Suppressor macrophage (primary cell): Measurements from ENCODE around the gene PRX.
"Not testable (repeated sequence)": the region's sequence is repeated elsewhere in the genome, so short reads cannot be mapped to it uniquely, and the experiment has no call there.

Source experiments
- DNase-seq, 4 experiments: peaks; one replicate each; pipeline ENCODE4 v3.0.0-alpha.2; 2020 to 2022

PRX gene

GRCh38 chr19:40389404-40390083 is 23.6 kb downstream of the PRX start:
- no peak for DNase-seq

GRCh38 chr19:40388481-40388880 is 24.7 kb downstream of the PRX start:
- DNase-seq: no peak

GRCh38 chr19:40387155-40387554 is 26.0 kb downstream of the PRX start:
- DNase-seq: no peak

GRCh38 chr19:40383668-40384248 is 29.4 kb downstream of the PRX start:
- DNase-seq: no peak

GRCh38 chr19:40381321-40381720 is 31.9 kb downstream of the PRX start:
- DNase-seq: no peak

GRCh38 chr19:40380199-40381037 is 32.8 kb downstream of the PRX start:
- DNase-seq: no peak

GRCh38 chr19:40379446-40380198 is 33.6 kb downstream of the PRX start:
- DNase-seq: no peak

- DNase-seq: no peak
Measured at GRCh38 chr19:40378509-40378908, 34.7 kb downstream of the PRX start.

- no peak for DNase-seq
Measured at GRCh38 chr19:40377876-40378385, 35.2 kb downstream of the PRX start.

- DNase-seq: peak in 3 of 4 experiments; percentile 40 to 47 (median 40)
Measured at GRCh38 chr19:40376286-40376862, 36.8 kb downstream of the PRX start.

GRCh38 chr19:40374084-40374483 is 39.1 kb downstream of the PRX start:
- DNase-seq: no peak

- no peak for DNase-seq
Measured at GRCh38 chr19:40371802-40372122, 41.4 kb downstream of the PRX start.

- DNase-seq: no peak
Measured at GRCh38 chr19:40370997-40371801, 42.0 kb downstream of the PRX start.

GRCh38 chr19:40370253-40370652 is 42.9 kb downstream of the PRX start:
- DNase-seq: not testable (repeated sequence)

- no peak for DNase-seq
Measured at GRCh38 chr19:40369797-40370196, 43.4 kb downstream of the PRX start.

GRCh38 chr19:40367577-40368434 is 45.4 kb downstream of the PRX start:
- no peak for DNase-seq

GRCh38 chr19:40366697-40367561 is 46.2 kb downstream of the PRX start:
- DNase-seq: peak; percentile 56 to 72 (median 68)

GRCh38 chr19:40365613-40366401 is 47.4 kb downstream of the PRX start:
- DNase-seq: peak; percentile 91 to 95 (median 94)

- no peak for DNase-seq
Measured at GRCh38 chr19:40365010-40365409, 48.2 kb downstream of the PRX start.
